Measurements from ENCODE around the gene C16orf78. TPM values are rescaled to one million over a fixed set of nuclear protein-coding genes. Genes with fewer than 3 reads are reported as not detected.

The C16orf78 gene
- total RNA-seq, 2 donors from 2014 or later, result not detected

DNA sequence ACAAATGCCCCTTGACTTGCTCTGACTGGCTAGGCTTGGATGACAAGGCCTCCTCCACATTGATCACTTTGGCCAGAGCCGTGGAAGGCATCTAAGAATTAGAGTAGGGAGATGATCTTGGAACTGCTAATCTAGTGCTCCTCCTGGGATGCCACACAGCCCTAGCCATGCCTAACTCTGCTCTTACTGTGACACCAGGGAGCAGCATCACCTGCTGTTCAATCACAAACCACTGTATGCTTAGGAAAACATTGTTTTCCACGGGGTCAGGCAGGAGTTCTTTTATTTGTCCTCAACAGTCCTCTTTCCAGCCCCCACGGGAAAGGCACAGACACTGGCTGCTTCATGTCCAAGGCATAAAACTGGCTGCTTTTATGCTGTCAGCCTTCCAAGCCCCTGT, 46.3 kb downstream of the C16orf78 start:
- no peaks in the 10 kb centered on the region for H3K4me1 Mint-ChIP-seq
- no peaks in the 10 kb centered on the region for H3K27me3 Mint-ChIP-seq
- no peak overlapping the region for H3K4me3 Mint-ChIP-seq
- H3K27ac Mint-ChIP-seq, result no peak overlapping the region
- no peaks in the 10 kb centered on the region for H3K9me3 Mint-ChIP-seq
- no peak for ATAC-seq (replicated peaks)
- H3K36me3 Mint-ChIP-seq (ENCODE audit: low read depth), result no peaks in the 10 kb centered on the region

DNA sequence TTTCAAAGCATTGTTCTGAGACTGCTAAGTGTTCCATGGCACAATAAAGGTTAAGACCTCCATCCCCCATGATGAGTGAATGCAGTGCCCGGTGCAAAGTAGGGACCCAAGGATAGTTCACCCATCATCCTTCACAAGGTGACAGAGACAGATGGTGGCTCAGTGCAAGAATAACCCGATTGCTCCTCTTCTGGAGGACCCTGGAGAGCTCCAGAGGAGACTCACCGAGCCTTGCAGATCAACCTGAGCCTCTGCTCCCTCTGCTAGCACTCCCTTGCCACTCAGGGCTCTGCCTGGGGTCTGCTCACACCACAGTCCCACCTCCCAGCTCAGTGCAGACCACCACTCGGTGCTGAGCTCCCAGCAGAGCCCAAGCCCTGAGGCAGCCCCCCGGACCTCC, 49.3 kb downstream of the C16orf78 start:
- Mint-ChIP-seq H3K27ac (no peak overlapping the region), H3K27me3 (no peaks in the 10 kb centered on the region), H3K9me3 (no peaks in the 10 kb centered on the region), H3K36me3 (ENCODE audit: low read depth) (no peaks in the 10 kb centered on the region), H3K4me3 (no peak overlapping the region), H3K4me1 (no peaks in the 10 kb centered on the region)
- no peak for ATAC-seq (replicated peaks)

DNA sequence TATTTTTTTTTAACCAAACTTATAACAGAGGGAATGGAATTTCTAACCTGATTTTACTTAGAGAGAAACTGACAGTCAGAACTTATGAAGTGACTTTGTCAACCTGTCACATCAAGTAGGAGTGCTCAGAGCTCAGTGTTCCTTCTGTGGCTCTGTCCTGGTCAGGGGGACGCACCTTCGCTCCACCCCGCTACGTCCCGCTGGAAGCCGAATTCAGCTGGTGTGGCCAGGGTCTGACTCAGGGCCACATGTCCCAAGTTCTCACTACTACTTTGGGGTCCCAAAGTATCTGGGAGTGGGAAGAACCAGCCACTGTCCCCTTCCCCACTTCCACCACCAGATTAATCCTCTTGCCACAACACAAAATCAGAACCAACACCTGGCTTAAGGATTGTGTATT, 51.4 kb downstream of the C16orf78 start:
- no peaks in the 10 kb centered on the region for H3K27me3 Mint-ChIP-seq

DNA sequence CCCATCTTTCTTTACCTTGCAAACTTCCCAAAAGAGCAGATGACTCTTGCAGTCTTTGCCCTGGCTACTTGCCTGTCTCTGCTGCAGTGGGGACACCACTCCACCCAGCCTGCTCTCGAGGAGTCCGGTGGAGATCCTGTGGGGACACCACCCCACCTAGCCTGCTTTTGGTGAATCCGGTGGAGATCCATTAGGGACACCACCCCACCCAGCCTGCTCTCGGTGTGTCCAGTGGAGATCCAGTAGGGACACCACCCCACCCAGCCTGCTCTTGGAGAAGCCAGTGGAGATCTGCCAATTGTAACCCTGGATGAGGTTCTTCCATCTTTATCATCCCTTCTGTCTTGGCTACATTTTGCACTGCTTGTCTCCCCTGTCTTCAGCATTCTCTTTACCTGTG, 54.2 kb downstream of the C16orf78 start:
- ATAC-seq (replicated peaks), result no peak
- Mint-ChIP-seq H3K9me3 (peaks cover 5% of the 10 kb centered on the region), H3K4me1 (no peaks in the 10 kb centered on the region), H3K4me3 (no peak overlapping the region), H3K27ac (no peak overlapping the region), H3K36me3 (ENCODE audit: low read depth) (no peaks in the 10 kb centered on the region), H3K27me3 (no peaks in the 10 kb centered on the region)

More for the DNA sequence above, 51.4 kb downstream of the C16orf78 start:
- ATAC-seq (replicated peaks), result no peak
- Mint-ChIP-seq H3K4me3 (no peak overlapping the region), H3K4me1 (no peaks in the 10 kb centered on the region), H3K36me3 (ENCODE audit: low read depth) (no peaks in the 10 kb centered on the region), H3K27ac (no peak overlapping the region), H3K9me3 (peaks cover 5% of the 10 kb centered on the region)

DNA sequence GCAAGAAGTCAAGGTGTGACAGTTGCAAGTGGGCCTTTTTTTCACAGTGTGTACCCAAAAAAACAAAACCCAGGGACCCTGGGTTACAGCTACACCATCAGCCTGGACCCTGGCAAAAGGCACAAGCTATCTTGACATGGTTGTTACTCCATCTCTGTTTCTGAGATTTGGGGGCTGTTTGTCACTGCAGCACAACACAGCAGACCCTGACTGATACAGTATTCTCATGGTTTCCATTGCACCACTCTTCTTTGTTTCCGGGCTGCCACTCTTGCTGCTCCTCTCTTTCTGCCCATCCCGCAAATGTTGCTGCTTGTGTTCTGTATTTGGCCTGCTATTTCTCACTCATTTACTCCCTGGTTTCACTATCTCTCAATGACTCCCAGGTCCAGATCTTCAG, 55.2 kb downstream of the C16orf78 start:
- ATAC-seq (replicated peaks), result no peak
- Mint-ChIP-seq H3K27ac (no peak overlapping the region), H3K27me3 (peaks cover 5% of the 10 kb centered on the region), H3K36me3 (ENCODE audit: low read depth) (no peaks in the 10 kb centered on the region), H3K9me3 (peaks cover 5% of the 10 kb centered on the region), H3K4me3 (no peak overlapping the region), H3K4me1 (no peaks in the 10 kb centered on the region)

DNA sequence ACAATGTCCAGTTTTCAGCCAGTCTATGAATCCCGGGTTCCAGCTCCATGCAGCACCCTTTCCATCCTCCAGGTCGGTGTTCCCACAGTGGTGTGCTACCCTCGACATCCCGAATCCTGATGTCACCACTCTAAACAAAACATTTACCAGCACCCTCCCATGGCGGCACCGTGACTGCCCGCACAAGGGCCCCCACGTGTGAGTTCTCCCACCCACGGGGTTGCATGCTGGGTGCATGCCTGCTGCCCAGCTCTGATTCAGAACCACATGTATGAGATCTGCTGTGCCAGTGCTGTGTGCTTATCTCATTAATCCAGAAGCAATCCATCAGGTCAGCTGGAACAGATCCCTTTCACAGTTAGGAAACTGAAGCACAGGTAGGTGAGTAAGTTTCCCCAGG, 57.4 kb downstream of the C16orf78 start:
- no peak for ATAC-seq (replicated peaks)
- peaks cover 9% of the 10 kb centered on the region for H3K27me3 Mint-ChIP-seq

DNA sequence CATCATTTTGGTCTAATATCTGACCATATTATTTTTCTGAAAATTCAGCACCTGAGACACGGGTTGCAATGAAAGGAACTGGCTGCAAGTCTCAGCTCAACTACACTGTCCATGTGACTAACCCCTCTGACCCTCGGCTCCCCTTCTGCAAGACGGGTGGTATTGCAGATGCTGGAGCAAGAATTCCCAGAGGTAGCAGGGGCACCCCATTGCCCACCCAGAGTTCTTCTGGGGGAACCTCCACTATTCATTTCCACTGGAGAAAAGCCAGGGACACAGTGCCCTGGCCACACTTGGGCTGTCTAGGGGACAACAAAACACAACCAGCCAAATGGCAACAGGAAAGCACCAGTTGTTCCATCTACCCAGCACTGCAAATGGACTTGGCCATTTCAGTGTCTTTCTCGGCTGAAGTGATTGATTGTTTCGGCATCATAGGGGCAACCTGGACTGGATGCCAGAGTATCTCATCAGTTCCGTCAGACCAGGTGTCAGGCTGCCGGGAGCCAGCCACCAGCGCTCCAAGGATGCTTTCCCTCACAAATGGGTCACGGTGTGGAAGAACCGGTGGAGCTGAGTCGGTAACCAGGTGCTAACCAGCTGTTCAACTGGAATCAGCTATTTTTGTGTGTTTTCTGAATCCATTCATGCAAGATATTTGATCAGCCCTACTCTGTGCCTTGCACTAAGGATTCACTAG, 58.1 kb downstream of the C16orf78 start:
- no peaks in the 10 kb centered on the region for H3K36me3 Mint-ChIP-seq (ENCODE audit: low read depth)
- no peak for ATAC-seq (replicated peaks)
- no peak overlapping the region for H3K27ac Mint-ChIP-seq
- H3K4me1 Mint-ChIP-seq, result no peaks in the 10 kb centered on the region
- peaks cover 9% of the 10 kb centered on the region for H3K27me3 Mint-ChIP-seq
- H3K4me3 Mint-ChIP-seq, result no peak overlapping the region
- H3K9me3 Mint-ChIP-seq, result peaks cover 5% of the 10 kb centered on the region

More for the DNA sequence above, 57.4 kb downstream of the C16orf78 start:
- Mint-ChIP-seq H3K4me3 (no peak overlapping the region), H3K36me3 (ENCODE audit: low read depth) (no peaks in the 10 kb centered on the region), H3K9me3 (peaks cover 5% of the 10 kb centered on the region), H3K27ac (no peak overlapping the region), H3K4me1 (no peaks in the 10 kb centered on the region)

DNA sequence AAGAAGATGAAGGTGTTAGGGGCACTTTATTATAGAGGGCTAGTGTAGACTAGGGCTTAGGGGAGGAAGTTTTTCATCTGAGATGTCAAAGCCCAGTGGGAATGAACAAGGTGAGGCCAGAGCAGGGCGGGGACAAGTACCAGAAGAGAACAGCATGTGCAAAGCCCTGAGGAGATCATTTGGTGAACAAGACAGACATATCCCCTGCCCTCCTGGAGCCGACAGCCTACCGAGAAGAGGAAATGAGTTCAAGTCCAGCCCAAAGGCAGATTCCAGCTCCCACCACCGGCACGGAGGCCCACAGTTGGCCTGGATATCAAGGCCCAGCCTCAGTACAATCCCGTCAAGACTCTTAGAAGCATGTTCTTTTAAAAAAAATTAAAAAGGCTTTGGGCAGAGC, 61.1 kb downstream of the C16orf78 start:
- H3K4me1 Mint-ChIP-seq, result no peaks in the 10 kb centered on the region
- no peak for ATAC-seq (replicated peaks)
- no peaks in the 10 kb centered on the region for H3K36me3 Mint-ChIP-seq (ENCODE audit: low read depth)
- H3K9me3 Mint-ChIP-seq, result no peaks in the 10 kb centered on the region
- no peak overlapping the region for H3K27ac Mint-ChIP-seq
- peaks cover 9% of the 10 kb centered on the region for H3K27me3 Mint-ChIP-seq
- no peak overlapping the region for H3K4me3 Mint-ChIP-seq

DNA sequence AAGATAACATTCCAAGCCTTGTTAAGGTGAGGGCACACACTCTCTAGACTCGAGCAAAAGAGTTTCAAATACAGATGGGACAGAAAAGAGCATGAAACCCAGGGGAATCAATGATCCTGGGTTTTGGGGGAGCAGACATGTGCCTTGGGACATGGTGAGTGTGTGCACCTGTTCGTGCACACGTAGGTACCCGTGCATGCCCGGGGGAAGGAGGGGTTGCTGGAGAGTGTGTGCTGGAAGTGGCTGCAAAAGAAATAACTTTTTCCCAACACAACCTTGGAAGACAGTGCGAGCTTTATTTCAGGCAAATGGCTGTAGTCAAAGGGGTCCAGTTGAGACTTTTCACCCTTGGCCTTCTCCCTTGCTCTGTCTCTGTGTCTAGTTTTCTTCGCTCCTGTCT, 62.6 kb downstream of the C16orf78 start:
- ATAC-seq (replicated peaks), result no peak
- no peaks in the 10 kb centered on the region for H3K9me3 Mint-ChIP-seq
- H3K4me1 Mint-ChIP-seq, result no peaks in the 10 kb centered on the region
- peaks cover 9% of the 10 kb centered on the region for H3K27me3 Mint-ChIP-seq
- no peaks in the 10 kb centered on the region for H3K36me3 Mint-ChIP-seq (ENCODE audit: low read depth)
- H3K4me3 Mint-ChIP-seq, result no peak overlapping the region
- no peak overlapping the region for H3K27ac Mint-ChIP-seq

DNA sequence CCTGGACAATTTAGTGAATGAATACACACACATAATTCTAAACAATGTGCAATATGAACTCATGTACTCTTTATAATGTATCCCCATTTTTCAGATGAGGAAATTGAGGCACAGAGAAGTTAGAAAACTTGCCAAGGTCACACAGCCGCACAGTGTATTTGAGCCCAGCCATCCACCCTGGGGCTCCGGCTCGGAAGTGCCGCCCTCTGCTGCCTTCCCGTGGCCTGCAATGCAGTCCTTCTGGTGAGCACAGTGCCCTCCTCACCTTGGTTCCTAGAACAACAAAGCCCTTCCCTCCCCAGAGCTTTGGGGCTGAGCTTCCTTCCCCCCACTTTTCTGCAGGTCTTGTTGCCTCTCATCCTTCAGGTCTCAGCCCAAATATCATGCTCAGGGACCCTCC, 63.7 kb downstream of the C16orf78 start:
- ATAC-seq (replicated peaks), result no peak
- H3K4me3 Mint-ChIP-seq, result no peak overlapping the region
- peaks cover 9% of the 10 kb centered on the region for H3K27me3 Mint-ChIP-seq
- H3K36me3 Mint-ChIP-seq (ENCODE audit: low read depth), result no peaks in the 10 kb centered on the region
- H3K9me3 Mint-ChIP-seq, result no peaks in the 10 kb centered on the region
- H3K4me1 Mint-ChIP-seq, result no peaks in the 10 kb centered on the region
- no peak overlapping the region for H3K27ac Mint-ChIP-seq

DNA sequence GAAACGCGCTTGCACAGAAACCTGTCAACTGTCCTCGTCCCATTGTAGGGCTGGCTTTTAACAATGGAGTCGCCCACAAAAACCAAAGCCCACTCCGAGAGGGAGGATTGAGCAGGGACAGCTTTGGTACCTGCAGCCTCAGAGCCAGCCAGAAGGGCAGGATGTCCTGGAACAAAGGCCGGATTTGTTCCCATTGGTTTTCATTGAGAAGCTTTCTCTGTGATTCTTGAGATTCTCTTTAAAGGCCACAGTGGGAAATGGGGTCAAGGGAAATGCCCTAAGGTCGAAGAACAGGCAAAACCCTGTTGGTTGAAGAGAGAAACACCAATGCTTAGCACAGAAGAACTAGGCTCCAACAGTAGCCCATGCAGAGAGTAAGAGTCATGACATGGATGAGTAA, 65.4 kb downstream of the C16orf78 start:
- H3K4me3 Mint-ChIP-seq, result no peak overlapping the region
- ATAC-seq (replicated peaks), result no peak
- no peak overlapping the region for H3K27ac Mint-ChIP-seq
- no peaks in the 10 kb centered on the region for H3K9me3 Mint-ChIP-seq
- H3K4me1 Mint-ChIP-seq, result no peaks in the 10 kb centered on the region
- peaks cover 4% of the 10 kb centered on the region for H3K27me3 Mint-ChIP-seq
- no peaks in the 10 kb centered on the region for H3K36me3 Mint-ChIP-seq (ENCODE audit: low read depth)

DNA sequence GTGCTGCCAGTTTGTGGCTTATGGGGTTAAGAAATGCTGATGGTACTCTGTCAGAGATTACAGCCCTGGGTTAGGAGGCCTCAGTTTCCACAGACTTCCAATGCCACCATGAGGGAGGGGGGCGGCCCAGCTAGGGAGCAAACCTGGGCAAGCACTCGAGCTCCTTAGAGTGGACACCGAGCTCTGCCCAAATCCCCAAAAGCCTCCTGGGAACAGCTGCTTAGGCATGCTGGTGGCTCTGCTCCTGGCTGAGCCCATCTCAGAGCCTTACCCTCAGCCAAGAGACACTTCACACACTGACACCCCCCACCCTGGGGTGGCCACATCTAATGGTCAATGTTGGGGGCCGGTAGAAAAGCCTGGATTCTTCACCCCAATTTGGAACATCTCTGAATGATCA, 66.1 kb downstream of the C16orf78 start:
- Mint-ChIP-seq H3K9me3 (no peaks in the 10 kb centered on the region), H3K27ac (no peak overlapping the region), H3K36me3 (ENCODE audit: low read depth) (no peaks in the 10 kb centered on the region), H3K4me1 (no peaks in the 10 kb centered on the region), H3K4me3 (no peak overlapping the region), H3K27me3 (peaks cover 1% of the 10 kb centered on the region)
- ATAC-seq (replicated peaks), result no peak

DNA sequence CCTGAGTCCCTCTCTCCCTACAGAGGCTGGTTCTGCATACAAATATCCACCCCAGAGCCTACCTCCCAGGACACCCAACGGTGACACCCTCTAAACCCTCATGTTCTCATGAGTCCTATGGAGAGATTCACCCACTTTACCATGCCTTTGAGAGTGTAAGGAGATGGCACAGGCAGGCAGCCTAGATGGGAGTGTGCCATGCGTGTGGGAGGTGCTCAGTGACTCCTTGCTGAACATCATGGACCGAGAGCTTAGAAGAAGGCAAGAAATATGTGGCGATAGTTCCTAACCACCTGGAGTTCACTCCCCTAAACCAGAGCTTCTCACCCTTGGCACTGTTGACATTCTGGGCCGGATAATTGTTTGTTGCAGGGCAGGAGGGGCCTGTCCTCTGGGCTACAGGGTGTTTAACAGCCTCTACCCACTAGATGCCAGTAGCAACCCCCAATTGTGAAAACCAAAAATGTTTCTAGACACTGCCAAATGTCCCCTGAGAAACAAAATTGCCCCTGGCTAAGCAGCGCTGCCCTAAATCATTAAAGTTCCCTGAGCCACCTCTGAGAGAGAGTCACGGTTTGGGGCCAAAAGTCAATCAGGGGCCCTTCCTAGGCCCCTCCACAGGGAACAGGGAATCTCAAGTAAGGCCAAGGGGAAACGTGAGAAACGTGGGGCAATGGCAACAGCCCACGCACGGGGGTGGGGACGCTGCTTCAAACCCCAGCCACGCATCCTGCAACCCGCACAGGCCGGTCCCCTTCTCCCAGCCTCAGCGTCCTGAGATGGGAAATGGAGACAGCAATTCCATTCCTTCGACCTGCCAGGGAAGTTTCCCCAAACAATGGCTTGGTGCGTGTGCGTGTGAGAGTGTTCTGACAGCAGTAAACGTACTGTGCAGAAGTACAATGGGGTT, 66.8 kb downstream of the C16orf78 start:
- Mint-ChIP-seq H3K27ac (no peak overlapping the region), H3K4me3 (no peak overlapping the region), H3K27me3 (no peaks in the 10 kb centered on the region)

DNA sequence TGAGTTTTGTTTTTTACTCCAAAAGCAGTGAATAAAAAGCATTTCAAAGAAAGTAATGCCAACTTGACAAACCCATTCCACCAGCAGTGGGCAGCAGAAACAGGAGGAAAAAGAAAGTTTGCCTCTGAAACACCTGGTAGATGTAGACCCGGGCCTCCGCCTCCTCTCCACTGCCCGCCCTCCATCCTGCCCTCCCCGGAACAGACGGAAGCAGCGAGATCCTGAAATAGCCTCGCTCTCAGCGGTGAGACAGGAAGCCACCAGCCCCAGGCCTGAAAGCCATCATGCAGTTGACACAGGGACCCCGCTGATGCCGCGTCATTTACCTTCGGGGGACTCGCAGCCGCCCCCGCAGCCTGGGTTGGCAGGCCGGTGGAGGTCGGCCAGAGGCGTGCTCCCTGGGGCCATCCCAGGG, 67.8 kb downstream of the C16orf78 start:
- peak; percentile 80 for ATAC-seq (replicated peaks)
- H3K27me3 Mint-ChIP-seq, result no peaks in the 10 kb centered on the region
- no peak overlapping the region for H3K27ac Mint-ChIP-seq
- H3K9me3 Mint-ChIP-seq, result no peaks in the 10 kb centered on the region
- no peaks in the 10 kb centered on the region for H3K4me1 Mint-ChIP-seq
- no peaks in the 10 kb centered on the region for H3K36me3 Mint-ChIP-seq (ENCODE audit: low read depth)
- H3K4me3 Mint-ChIP-seq, result peak overlapping the region; percentile 37

More for the DNA sequence above, 66.8 kb downstream of the C16orf78 start:
- ATAC-seq (replicated peaks), result no peak
- Mint-ChIP-seq H3K4me1 (no peaks in the 10 kb centered on the region), H3K9me3 (no peaks in the 10 kb centered on the region), H3K36me3 (ENCODE audit: low read depth) (no peaks in the 10 kb centered on the region)

DNA sequence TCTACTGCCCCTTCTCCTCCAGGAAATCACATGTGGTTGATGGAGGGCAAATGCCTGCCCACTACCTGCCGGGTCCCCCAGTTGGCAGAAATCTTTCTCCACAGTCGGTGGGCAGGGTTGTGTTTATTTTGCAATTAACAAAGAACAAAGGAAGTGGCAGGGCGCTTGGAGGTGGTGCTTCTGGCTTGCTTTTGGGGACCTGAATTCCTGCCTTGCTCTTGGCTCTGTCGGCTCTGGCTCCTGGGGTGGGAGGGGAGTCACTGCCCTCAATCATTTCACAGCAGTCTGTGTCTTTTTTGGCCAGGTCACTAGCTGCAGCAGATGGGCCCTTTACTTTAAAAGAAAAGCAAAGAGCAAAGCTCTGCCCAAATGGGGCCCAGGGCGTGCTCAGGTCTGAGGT, 69.2 kb downstream of the C16orf78 start:
- Mint-ChIP-seq H3K36me3 (ENCODE audit: low read depth) (no peaks in the 10 kb centered on the region), H3K27ac (no peak overlapping the region), H3K27me3 (no peaks in the 10 kb centered on the region), H3K4me1 (no peaks in the 10 kb centered on the region), H3K4me3 (no peak overlapping the region), H3K9me3 (no peaks in the 10 kb centered on the region)
- ATAC-seq (replicated peaks), result no peak

All from activated T-helper 17 cell treated with anti-CD3 and anti-CD28 coated beads, Interleukin-2, amount 50 U/mL, for 72 hours (primary cell).